ENCODE results near the gene G0S2.

The G0S2 gene

DNA sequence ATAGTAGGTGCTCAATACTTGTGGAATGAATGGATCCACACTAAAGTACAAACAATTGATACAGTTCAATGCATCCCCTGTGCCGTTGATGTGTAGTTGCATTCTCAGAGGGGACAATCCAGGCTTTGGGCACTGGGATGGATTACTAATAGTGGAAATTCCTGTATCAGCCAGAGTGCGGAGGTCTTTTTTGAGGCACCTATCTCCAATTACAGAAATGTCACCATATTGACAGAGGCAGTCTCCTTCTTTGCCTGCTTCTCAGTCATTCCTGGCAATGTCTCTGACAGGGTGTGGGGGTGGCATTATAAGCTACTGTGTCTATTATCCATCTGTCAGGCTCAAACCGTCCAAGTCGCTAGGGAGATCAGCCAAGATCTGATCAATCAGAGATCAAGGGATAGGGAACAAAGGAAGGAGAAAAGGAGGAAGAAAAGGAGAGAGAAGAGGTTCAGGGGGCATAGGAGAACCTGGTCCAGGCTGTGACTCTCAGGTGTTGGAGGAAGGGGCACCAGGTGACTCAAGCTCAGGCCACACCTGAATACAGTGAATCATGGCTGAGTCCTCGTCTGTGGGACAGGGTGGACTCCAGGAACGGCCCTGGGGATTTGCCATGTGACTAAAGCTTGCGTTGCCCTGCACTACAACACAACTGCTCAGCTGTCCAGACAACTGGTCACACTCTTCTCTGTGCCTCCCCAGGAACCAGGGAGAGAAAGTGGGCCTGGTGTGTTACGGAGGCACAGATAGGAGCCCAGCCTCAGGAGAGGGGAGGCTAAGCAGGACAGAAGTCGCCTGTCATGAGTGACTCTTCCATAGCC, 19.6 kb upstream of the G0S2 start:
- ATAC-seq (replicated peaks) (no peak), DNase-seq (no peak)
- no peak overlapping the region for H3K27ac Mint-ChIP-seq
- H3K27me3 Mint-ChIP-seq: peaks cover 24 to 32% of the 10 kb centered on the region in 2 donors
- H3K4me1 Mint-ChIP-seq: peaks cover 10 to 19% of the 10 kb centered on the region in 2 donors
- H3K4me3 Mint-ChIP-seq: no peak overlapping the region
- no peaks in the 10 kb centered on the region for H3K36me3 Mint-ChIP-seq
- no peaks in the 10 kb centered on the region for H3K9me3 Mint-ChIP-seq

DNA sequence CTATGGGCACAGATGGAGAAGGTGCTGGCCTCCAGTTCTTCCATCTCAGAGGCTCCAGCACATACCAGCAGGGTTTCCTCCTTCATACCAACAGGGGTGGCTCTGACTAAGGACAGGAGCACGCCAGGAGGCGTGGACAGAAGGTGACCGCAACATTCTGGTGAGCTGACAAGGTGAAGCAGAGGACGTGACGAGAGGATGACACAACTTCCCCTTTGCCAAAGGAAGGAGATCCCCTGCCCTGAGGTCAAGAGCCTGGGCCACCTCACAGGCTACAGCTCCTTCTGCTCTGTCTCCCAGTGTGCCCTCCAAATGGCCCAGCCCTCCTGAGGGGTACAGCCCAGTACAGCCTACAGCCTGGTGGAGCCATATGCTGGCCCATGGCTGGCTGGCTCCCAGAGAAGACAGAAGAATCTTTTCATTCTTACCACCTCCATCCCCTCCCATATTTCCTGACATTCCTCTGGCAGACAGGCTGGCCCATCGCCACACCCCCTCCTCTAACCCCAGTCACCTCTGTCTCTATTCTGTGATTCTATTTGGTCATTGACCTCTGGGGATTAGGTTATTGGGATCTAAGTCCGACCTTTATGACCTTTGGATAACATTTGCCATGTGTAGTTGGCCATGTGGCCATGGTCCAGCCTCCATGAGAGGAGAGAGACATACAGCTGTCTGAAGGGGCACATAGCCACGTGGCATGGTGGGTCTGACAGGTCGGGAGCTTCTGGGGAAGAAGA, 17.9 kb upstream of the G0S2 start:
- Mint-ChIP-seq H3K27ac (no peak overlapping the region), H3K36me3 (no peaks in the 10 kb centered on the region), H3K4me3 (no peak overlapping the region), H3K4me1 (peaks cover 8 to 19% of the 10 kb centered on the region in 2 donors), H3K9me3 (no peaks in the 10 kb centered on the region), H3K27me3 (peaks cover 24 to 32% of the 10 kb centered on the region in 2 donors)
- ATAC-seq (replicated peaks) (peak in 1 of 2 donors; percentile 37), DNase-seq (no peak)

DNA sequence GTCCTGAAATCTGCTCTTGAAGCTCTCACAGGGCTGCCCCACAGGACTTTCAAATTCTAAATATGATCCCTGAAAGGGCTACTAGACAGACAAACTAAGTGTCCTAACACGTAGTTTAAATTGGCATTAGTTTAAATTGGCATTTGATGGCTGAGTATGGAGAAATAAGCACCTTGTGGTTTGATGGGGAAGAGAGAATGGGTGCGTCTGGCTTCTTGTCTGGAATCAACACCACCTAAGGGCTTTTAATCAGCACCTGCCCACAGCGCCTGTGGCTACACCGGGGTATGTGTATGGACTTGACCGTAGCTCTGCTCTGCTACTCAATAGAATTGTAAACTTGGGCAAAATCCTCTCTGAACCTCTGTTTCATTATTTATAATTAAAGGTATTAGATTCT, 17.3 kb upstream of the G0S2 start:
- Mint-ChIP-seq H3K36me3 (no peaks in the 10 kb centered on the region), H3K4me1 (peaks cover 8 to 19% of the 10 kb centered on the region in 2 donors), H3K4me3 (no peak overlapping the region), H3K9me3 (no peaks in the 10 kb centered on the region), H3K27ac (no peak overlapping the region), H3K27me3 (peaks cover 27 to 34% of the 10 kb centered on the region in 2 donors)
- no peak for DNase-seq
- ATAC-seq (replicated peaks): no peak

DNA sequence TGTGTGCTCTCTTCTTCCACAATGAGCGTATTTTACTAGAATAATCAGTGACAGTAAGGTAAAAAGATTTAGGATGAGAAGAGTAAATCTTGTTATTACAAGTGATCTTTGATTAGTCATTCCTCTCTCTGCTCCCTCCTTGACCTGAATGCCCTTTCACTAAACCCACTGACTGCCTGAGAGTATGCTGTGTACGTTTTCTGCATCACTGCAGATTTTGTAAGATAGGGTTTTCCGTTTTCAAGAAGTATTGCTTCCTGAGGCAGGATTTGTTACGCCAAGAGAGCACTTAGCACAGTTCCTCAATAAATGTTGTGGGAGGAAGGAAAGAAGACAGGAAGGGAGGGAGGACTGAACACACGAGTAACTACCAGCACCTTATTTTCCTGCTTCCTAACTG, 15.3 kb upstream of the G0S2 start:
- Mint-ChIP-seq H3K9me3 (no peaks in the 10 kb centered on the region), H3K27me3 (peaks cover 39 to 42% of the 10 kb centered on the region in 2 donors), H3K27ac (peak overlapping the region; percentile 59), H3K4me1 (peaks cover 7 to 13% of the 10 kb centered on the region in 2 donors), H3K36me3 (no peaks in the 10 kb centered on the region), H3K4me3 (no peak overlapping the region)
- no peak for DNase-seq
- peak; percentile 87 to 95 for ATAC-seq (replicated peaks)

DNA sequence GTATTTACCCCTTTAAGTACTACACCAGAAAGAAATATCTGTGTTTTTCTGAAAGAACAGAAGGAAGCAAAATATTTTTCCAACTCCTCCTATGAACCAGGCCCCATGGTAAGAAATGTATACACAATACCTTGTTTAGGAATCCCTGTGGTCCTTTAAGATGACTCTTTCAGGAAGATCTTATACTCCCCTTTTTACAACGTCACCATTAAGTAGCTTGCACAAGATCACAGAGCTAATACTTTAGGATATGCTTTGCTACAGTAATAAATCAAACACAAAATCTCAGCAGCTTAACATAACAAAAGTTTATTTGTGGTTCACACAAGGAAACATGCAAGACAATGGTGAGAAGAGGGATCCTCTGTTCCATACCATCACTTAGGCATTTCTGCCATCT, 14.1 kb upstream of the G0S2 start:
- Mint-ChIP-seq H3K4me3 (no peak overlapping the region), H3K27me3 (peaks cover 34 to 40% of the 10 kb centered on the region in 2 donors), H3K27ac (no peak overlapping the region), H3K36me3 (no peaks in the 10 kb centered on the region), H3K9me3 (no peaks in the 10 kb centered on the region), H3K4me1 (peaks cover 7 to 13% of the 10 kb centered on the region in 2 donors)
- DNase-seq (no peak), ATAC-seq (replicated peaks) (no peak)

DNA sequence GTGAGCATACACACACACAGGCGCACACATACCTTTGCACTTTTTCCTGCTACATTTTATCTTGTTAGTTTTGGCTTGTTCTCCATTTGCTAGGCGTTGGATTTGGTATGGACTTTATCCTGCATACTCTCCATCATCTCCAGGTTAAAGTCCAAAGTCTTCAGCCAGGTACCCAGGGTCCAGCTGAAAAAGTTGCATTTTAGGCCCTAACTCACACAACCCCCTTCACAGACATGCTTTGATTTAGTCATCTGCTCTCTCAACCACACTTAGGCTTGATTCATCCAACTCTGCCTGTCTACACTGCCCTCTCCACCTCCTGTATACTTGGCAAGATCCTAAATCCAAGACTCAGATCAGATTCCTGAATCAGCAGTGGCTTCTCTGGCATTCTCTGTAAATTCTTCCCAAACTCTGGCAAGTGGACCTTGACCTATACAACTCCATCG, 12.3 kb upstream of the G0S2 start:
- DNase-seq (no peak), ATAC-seq (replicated peaks) (no peak)
- Mint-ChIP-seq H3K4me3 (no peak overlapping the region), H3K27ac (no peak overlapping the region), H3K9me3 (no peaks in the 10 kb centered on the region), H3K27me3 (peaks cover 25 to 29% of the 10 kb centered on the region in 2 donors), H3K4me1 (peaks cover 7 to 13% of the 10 kb centered on the region in 2 donors), H3K36me3 (no peaks in the 10 kb centered on the region)

DNA sequence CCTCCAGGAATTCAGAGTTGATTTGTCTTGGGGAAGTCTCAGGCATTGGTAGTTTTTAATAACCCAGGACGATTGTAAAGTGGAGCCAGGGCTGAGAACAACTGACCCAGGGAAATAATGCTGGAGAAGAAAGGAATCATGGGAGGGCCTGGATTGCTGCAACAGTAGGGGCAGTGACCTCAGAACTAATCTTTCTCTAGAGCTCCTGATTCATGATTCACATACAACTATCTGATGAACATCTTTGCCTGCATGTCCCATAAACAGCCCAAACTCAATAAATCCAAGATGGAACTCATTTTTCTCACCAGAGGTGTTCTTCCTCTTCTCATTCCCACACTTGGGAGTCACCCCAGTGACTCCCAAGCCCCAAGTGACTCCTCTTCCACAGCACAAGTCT, 8.1 kb upstream of the G0S2 start:
- ATAC-seq (replicated peaks): no peak
- no peaks in the 10 kb centered on the region for H3K36me3 Mint-ChIP-seq
- peaks cover 0 to 3% of the 10 kb centered on the region in 2 donors for H3K4me1 Mint-ChIP-seq
- DNase-seq: no peak
- peaks cover 3 to 4% of the 10 kb centered on the region in 2 donors for H3K9me3 Mint-ChIP-seq
- H3K27me3 Mint-ChIP-seq: peaks cover 21 to 28% of the 10 kb centered on the region in 2 donors
- no peak overlapping the region for H3K27ac Mint-ChIP-seq
- no peak overlapping the region for H3K4me3 Mint-ChIP-seq

DNA sequence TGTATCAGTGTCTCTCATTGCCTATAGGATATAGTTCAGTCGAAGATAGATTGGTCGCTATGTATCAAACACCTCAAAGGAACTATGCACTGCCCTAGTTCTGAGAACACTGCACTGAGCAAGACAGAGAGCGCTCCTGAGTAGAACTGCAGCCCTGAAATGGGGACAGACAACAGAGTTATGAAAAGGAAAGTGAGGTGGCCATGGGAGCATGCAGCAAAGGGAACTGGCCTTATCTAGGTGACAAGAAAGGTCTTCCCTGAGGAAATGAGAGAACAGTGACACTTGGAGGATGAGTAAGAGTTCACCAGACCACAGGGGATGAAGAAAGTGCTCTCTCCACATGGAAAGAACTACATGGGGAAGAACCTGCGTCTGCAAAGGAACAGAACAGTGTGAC, 7.5 kb upstream of the G0S2 start:
- no peak overlapping the region for H3K27ac Mint-ChIP-seq
- ATAC-seq (replicated peaks) (peak; percentile 80 to 89), DNase-seq (no peak)
- peaks cover 3 to 4% of the 10 kb centered on the region in 2 donors for H3K9me3 Mint-ChIP-seq
- H3K27me3 Mint-ChIP-seq: peaks cover 21 to 27% of the 10 kb centered on the region in 2 donors
- peaks cover under 1 to 3% of the 10 kb centered on the region in 2 donors for H3K4me1 Mint-ChIP-seq
- no peaks in the 10 kb centered on the region for H3K36me3 Mint-ChIP-seq
- H3K4me3 Mint-ChIP-seq: no peak overlapping the region

DNA sequence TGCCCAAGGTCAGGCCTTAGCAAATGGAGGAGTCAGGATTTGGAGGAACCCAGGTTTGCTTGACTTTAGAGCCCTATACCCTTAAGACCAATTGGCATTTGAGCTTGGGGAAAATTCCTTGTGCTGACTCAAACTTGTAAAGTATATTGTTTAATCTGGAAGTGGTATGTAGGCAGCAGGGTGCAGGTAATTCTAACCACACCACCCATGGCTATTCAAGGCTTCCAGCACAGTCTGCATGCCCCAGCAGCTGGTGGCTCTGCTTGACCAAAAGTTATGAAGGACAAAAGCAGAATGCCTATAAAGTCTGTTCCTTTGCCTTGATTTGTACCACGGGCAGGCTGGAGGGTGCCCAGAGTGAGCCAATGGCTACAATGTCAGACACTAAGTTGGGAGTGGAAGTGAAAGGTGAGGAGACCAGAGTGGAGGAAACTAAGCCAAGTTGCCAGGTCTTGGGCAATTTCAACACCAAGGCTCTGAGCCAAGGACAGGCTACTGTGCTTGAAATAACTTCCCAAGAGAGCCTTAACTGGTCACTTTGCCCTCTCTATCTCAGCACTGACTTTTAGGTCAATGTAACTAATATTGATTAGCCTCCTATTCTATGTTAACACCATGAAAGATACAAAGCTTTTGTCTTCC, 4.7 kb upstream of the G0S2 start:
- Mint-ChIP-seq H3K4me1 (peaks cover 24 to 29% of the 10 kb centered on the region in 2 donors), H3K27me3 (peaks cover 23 to 31% of the 10 kb centered on the region in 2 donors), H3K4me3 (no peak overlapping the region), H3K36me3 (no peaks in the 10 kb centered on the region), H3K9me3 (peaks cover 3 to 4% of the 10 kb centered on the region in 2 donors), H3K27ac (no peak overlapping the region)
- DNase-seq: no peak
- no peak for ATAC-seq (replicated peaks)

DNA sequence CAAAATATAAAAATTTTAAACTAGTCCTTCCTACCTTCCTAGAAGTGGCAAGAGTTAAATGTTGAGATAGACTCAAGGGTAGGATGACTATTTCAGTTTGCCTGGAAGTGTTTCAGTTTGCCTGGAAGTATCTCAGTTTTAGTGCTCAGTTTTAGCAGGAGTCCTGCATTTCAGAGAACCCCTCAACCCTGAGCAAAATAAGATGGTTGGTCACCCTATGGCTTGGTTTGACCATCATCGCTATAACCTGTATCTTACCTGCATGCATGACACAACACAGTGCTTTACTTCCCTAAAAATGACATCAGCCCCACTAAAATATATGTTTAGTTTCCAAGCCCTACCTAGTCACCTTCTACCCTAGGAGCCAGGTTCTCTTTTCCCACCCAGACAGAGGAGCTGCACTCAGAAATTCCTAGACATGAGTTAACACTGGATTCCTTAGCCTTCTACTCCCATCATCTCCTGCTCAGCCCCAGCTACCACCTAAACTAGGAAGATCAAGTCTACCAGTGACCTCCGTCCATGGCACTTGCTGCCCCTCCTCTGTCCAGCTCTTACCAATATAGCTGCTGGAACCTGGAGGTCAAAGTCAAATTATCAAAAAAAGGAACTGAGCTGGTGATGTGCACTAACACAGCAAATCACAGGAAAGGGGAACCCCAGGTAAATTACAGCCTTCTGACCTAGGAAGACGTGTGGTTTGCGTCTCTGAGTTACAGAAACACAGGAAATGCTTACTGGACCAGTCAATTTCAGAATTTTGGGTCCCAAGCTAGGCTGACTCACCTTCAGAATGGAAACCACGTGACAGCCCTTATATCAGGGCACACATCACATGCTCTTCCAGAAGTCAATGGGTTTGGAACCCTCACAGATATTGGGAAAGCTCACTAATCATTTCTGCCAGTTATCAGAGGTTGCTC, 2.2 kb upstream of the G0S2 start:
- Mint-ChIP-seq H3K36me3 (no peaks in the 10 kb centered on the region), H3K4me1 (peaks cover 32 to 35% of the 10 kb centered on the region in 2 donors), H3K4me3 (peak overlapping the region; percentile 20 to 36), H3K27me3 (peaks cover 44 to 54% of the 10 kb centered on the region in 2 donors), H3K9me3 (peaks cover 3 to 4% of the 10 kb centered on the region in 2 donors), H3K27ac (peak overlapping the region; percentile 82)
- peak; percentile 93 to 95 for ATAC-seq (replicated peaks)
- peak; percentile 70 for DNase-seq

DNA sequence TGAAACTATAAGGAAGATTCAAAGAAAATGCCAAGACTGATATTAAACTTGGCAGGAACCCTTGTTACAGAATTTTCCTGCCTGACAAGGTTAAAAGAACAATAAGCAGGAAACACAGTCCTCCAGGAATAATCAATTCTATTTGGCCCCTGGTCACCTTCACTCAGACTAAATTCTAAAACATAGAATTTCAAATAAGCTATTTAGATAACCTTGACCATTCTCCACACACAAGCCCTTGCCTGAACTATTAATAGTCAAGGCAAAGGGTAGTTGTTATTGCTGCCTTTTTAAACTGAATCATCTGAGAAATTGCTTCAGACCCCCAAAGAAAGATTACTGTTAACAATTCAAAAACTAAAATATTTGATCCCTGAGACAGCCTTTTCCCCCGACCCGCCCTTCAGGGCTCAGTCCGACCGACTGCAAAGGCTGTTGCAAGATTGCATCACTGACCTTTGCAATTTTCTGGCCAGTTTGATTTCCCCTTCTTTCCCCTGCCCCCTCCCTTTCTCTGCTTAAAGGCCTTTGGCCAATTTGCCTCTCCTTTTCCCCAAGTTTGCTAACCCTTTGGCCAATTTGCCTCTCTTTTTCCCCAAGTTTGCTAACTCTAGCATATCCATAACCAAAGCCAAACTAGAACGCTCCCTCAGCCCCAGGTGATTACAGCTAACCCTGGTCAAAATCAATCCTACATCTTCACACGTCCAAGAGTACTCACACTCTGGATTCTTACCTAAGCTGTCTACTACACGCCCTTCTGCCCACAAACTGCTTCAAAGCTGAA, 1.4 kb upstream of the G0S2 start:
- Mint-ChIP-seq H3K27me3 (peaks cover 51 to 60% of the 10 kb centered on the region in 2 donors), H3K4me1 (peaks cover 32 to 40% of the 10 kb centered on the region in 2 donors)

DNA sequence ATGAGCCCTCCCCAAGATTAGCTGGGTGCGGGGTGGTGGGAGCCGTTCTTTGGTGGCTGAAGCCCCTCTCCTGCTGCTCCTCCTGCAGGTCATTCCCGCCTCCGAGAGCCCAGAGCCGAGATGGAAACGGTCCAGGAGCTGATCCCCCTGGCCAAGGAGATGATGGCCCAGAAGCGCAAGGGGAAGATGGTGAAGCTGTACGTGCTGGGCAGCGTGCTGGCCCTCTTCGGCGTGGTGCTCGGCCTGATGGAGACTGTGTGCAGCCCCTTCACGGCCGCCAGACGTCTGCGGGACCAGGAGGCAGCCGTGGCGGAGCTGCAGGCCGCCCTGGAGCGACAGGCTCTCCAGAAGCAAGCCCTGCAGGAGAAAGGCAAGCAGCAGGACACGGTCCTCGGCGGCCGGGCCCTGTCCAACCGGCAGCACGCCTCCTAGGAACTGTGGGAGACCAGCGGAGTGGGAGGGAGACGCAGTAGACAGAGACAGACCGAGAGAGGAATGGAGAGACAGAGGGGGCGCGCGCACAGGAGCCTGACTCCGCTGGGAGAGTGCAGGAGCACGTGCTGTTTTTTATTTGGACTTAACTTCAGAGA, 448 bp downstream of the G0S2 start:
- Mint-ChIP-seq H3K27me3 (peaks cover 62 to 78% of the 10 kb centered on the region in 2 donors), H3K4me1 (peaks cover 35 to 44% of the 10 kb centered on the region in 2 donors), H3K36me3 (no peaks in the 10 kb centered on the region), H3K9me3 (peaks cover 3 to 7% of the 10 kb centered on the region in 2 donors), H3K27ac (peak overlapping the region; percentile 42), H3K4me3 (peak overlapping the region; percentile 62 to 70)
- ATAC-seq (replicated peaks): no peak
- DNase-seq: no peak

More for the DNA sequence above, 1.4 kb upstream of the G0S2 start:
- peaks cover 3 to 4% of the 10 kb centered on the region in 2 donors for H3K9me3 Mint-ChIP-seq
- peak overlapping the region; percentile 49 for H3K27ac Mint-ChIP-seq
- DNase-seq (no peak), ATAC-seq (replicated peaks) (no peak)
- H3K4me3 Mint-ChIP-seq: peak overlapping the region in 1 of 2 donors; percentile 1
- no peaks in the 10 kb centered on the region for H3K36me3 Mint-ChIP-seq

Data from stimulated activated naive B cell treated with anti-CD40 and anti-IgM and Interleukin-4, amounts not matched to agents 10 μg/mL and 1 μg/mL and 100 μg/mL, for 72 hours (primary cell).